Hepatocyte (in vitro differentiated cells): ENCODE results near the gene HM13. TPM values are rescaled to one million over a fixed set of nuclear protein-coding genes. Genes with fewer than 3 reads are reported as not detected.
"Not testable (repeated sequence)": the region's sequence is repeated elsewhere in the genome, so short reads cannot be mapped to it uniquely, and the experiment has no call there.

Experiments used
- DNase-seq: peaks from one replicate; pipeline ENCODE4 v3.0.0-alpha.2; 2016; ENCODE audit warnings: low spot score
- H2AFZ ChIP-seq: fragments of 200-600 bp; sonication (generic); 2 replicates; pipeline ENCODE4 v1.6.0; 2016; ENCODE audit warnings: antibody characterized with exemption, mild to moderate bottlenecking
- H3K27ac ChIP-seq: fragments of 200-600 bp; sonication (generic); 2 replicates; pipeline ENCODE4 v1.5.1; 2016; ENCODE audit warnings: mild to moderate bottlenecking
- H3K27me3 ChIP-seq: fragments of 200-600 bp; sonication (generic); 2 replicates; pipeline ENCODE4 v1.6.1; 2016
- H3K36me3 ChIP-seq: fragments of 200-600 bp; sonication (generic); replicated peaks from 2 replicates; pipeline ENCODE4 v1.5.1; 2016; ENCODE audit warnings: low read depth; ENCODE audit not compliant: insufficient read depth
- H3K4me1 ChIP-seq: fragments of 200-600 bp; sonication (generic); 2 replicates; pipeline ENCODE4 v1.5.1; 2016; ENCODE audit warnings: mild to moderate bottlenecking, moderate library complexity; ENCODE audit not compliant: insufficient read depth
- H3K4me2 ChIP-seq: fragments of 200-600 bp; sonication (generic); 2 replicates; pipeline ENCODE4 v1.6.0; 2016
- H3K4me3 ChIP-seq: fragments of 200-600 bp; sonication (generic); 2 replicates; pipeline ENCODE4 v1.5.1; 2016; ENCODE audit warnings: mild to moderate bottlenecking
- H3K79me2 ChIP-seq: fragments of 200-600 bp; sonication (generic); 2 replicates; pipeline ENCODE4 v1.6.0; 2017; ENCODE audit warnings: mild to moderate bottlenecking
- H3K9me2 ChIP-seq: fragments of 200-600 bp; sonication (generic); replicated peaks from 2 replicates; pipeline ENCODE4 v1.6.0; 2017; ENCODE audit warnings: mild to moderate bottlenecking; ENCODE audit not compliant: insufficient read depth
- H3K9me3 ChIP-seq: fragments of 200-600 bp; sonication (generic); 2 replicates; pipeline ENCODE4 v1.5.1; 2016; ENCODE audit warnings: low read depth, mild to moderate bottlenecking
- H4K20me1 ChIP-seq: fragments of 200-600 bp; sonication (generic); 2 replicates; pipeline ENCODE4 v1.6.0; 2016; ENCODE audit warnings: mild to moderate bottlenecking; ENCODE audit not compliant: insufficient read depth, poor library complexity, severe bottlenecking
- CTCF ChIP-seq: fragments of 200-600 bp; sonication (generic); IDR thresholded peaks from 2 replicates; pipeline ENCODE4 v1.5.1; 2016; ENCODE audit warnings: antibody characterized with exemption, mild to moderate bottlenecking; ENCODE audit not compliant: poor library complexity
- EZH2 ChIP-seq: fragments of 200-600 bp; sonication (generic); IDR thresholded peaks from 2 replicates; pipeline ENCODE4 v1.6.1; 2016; ENCODE audit warnings: antibody characterized with exemption, mild to moderate bottlenecking, borderline replicate concordance
- EZH2phosphoT487 ChIP-seq: fragments of 200-600 bp; sonication (generic); IDR thresholded peaks from one replicate; pipeline ENCODE4 v1.6.1; 2018; ENCODE audit warnings: antibody characterized with exemption, mild to moderate bottlenecking, low read depth, moderate library complexity; ENCODE audit not compliant: unreplicated experiment, severe bottlenecking
- WGBS: methylation state at CpG from one replicate; pipeline ENCODE4 v1.1.6; 2016; ENCODE audit warnings: low lambda C conversion rate; ENCODE audit errors: missing lambda C conversion rate; 5-methylcytosine and 5-hydroxymethylcytosine counted together
- polyA plus RNA-seq: library from polyadenylated mRNA; unstranded; fragments of >200 nt; fragmentation: Nextera tagmentation; extraction: Ambion mirVana; gene quantifications from 2 replicates; pipeline ENCODE4 v1.2.1, GENCODE V29; 2016
- total RNA-seq: library from RNA; depleted of rRNA; stranded (reverse); fragments of >200 nt; gene quantifications from 2 replicates; pipeline ENCODE4 v1.2.3, GENCODE V29; 2014

HM13 gene
- total and polyA plus RNA-seq, 2 experiments from 2014 or later: 219 to 461 TPM

- Histone ChIP-seq H4K20me1 (peaks cover 13% of the 10 kb centered on the region), H3K4me3 (no peak overlapping the region), H3K27ac (peak overlapping the region; percentile 97), H3K4me1 (peaks cover 50% of the 10 kb centered on the region), H3K9me2 (no peaks in the 10 kb centered on the region), H3K9me3 (no peaks in the 10 kb centered on the region), H3K36me3 (no peaks in the 10 kb centered on the region), H3K27me3 (no peaks in the 10 kb centered on the region), H3K4me2 (peak overlapping the region; percentile 76), H3K79me2 (peaks cover 22% of the 10 kb centered on the region), H2AFZ (no peak overlapping the region)
- DNase-seq: peak; percentile 100
- WGBS: 4% methylated on average over 45 of the region's 45 CpGs
- TF ChIP-seq CTCF (no peak), EZH2 (no peak), EZH2phosphoT487 (no peak)
Observed at GRCh38 chr20:31608251-31608945, 94.2 kb downstream of the HM13 start.

- not testable (repeated sequence) for H4K20me1 ChIP-seq, H3K27me3 ChIP-seq, H2AFZ ChIP-seq, H3K9me3 ChIP-seq, H3K36me3 ChIP-seq, DNase-seq, H3K79me2 ChIP-seq, H3K4me3 ChIP-seq, H3K9me2 ChIP-seq
- peaks cover 45% of the 10 kb centered on the region for H3K4me1 ChIP-seq
- WGBS: 87% methylated on average over 12 of the region's 12 CpGs
- H3K4me2 ChIP-seq: peak overlapping the region; percentile 36
- peak overlapping the region; percentile 97 for H3K27ac ChIP-seq
Observed at GRCh38 chr20:31612271-31612640, 98.0 kb downstream of the HM13 start.

- no peak overlapping the region for H3K4me2 ChIP-seq
- H3K79me2 ChIP-seq: no peaks in the 10 kb centered on the region
- H3K27ac ChIP-seq: no peak overlapping the region
- no peaks in the 10 kb centered on the region for H4K20me1 ChIP-seq
- no peaks in the 10 kb centered on the region for H3K9me2 ChIP-seq
- H3K36me3 ChIP-seq: no peaks in the 10 kb centered on the region
- H3K4me1 ChIP-seq: peaks cover 20% of the 10 kb centered on the region
- no peak overlapping the region for H3K4me3 ChIP-seq
- DNase-seq: no peak
- H3K9me3 ChIP-seq: no peaks in the 10 kb centered on the region
- WGBS: 85% methylated on average over 8 of the region's 8 CpGs
- no peak overlapping the region for H2AFZ ChIP-seq
- no peaks in the 10 kb centered on the region for H3K27me3 ChIP-seq
- TF ChIP-seq CTCF (no peak), EZH2phosphoT487 (no peak), EZH2 (no peak)
Observed at GRCh38 chr20:31615416-31615815, 101.2 kb downstream of the HM13 start.

GRCh38 chr20:31617432-31618104, 103.3 kb downstream of the HM13 start:
- H3K4me2 ChIP-seq: no peak overlapping the region
- H3K4me3 ChIP-seq: no peak overlapping the region
- H3K4me1 ChIP-seq: peaks cover 1% of the 10 kb centered on the region
- H3K27ac ChIP-seq: no peak overlapping the region
- TF ChIP-seq EZH2phosphoT487: no peak
- TF ChIP-seq EZH2: no peak
- TF ChIP-seq CTCF: no peak
- H3K79me2 ChIP-seq: no peaks in the 10 kb centered on the region
- no peaks in the 10 kb centered on the region for H4K20me1 ChIP-seq
- H3K36me3 ChIP-seq: no peaks in the 10 kb centered on the region
- no peaks in the 10 kb centered on the region for H3K9me3 ChIP-seq
- DNase-seq: no peak
- H2AFZ ChIP-seq: no peak overlapping the region
- H3K9me2 ChIP-seq: no peaks in the 10 kb centered on the region
- WGBS: 96% methylated on average over 6 of the region's 6 CpGs
- no peaks in the 10 kb centered on the region for H3K27me3 ChIP-seq
